Astrocyte (in vitro differentiated cells and primary cell): ENCODE results near the gene ERICH3.

Experiments used
- EZH2 ChIP-seq: IDR thresholded peaks from 2 replicates; pipeline ENCODE4 v1.6.1; 2012; ENCODE audit warnings: mild to moderate bottlenecking, low read length, inconsistent platforms; ENCODE audit not compliant: insufficient read depth
- TF ChIP-seq, protein P1 (sequence below): IDR thresholded peaks from 2 replicates; pipeline ENCODE4 v1.5.1; 2011; ENCODE audit warnings: low read depth, mild to moderate bottlenecking, inconsistent platforms, low read length, moderate library complexity; ENCODE audit not compliant: insufficient read depth

DNA sequence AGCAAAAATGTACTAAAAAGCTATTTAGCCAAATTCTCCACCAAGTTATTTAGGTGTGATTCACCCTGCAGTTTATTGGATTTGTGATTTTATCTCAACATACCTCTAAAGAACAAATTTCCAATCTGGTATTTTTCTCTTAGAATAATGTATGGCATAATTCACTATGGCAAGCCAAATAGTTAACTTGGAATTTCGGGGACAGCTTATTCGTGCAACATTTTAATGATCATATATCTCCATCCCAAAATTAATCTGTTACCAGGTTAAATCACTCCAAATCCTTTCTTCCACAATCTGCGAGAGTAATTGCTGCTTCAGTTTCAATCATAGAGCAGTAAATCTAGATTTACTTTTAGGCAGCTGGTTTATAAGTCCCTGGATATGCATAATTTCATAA is 53.4 kb downstream of the ERICH3 start:
- TF ChIP-seq, protein P1, sequence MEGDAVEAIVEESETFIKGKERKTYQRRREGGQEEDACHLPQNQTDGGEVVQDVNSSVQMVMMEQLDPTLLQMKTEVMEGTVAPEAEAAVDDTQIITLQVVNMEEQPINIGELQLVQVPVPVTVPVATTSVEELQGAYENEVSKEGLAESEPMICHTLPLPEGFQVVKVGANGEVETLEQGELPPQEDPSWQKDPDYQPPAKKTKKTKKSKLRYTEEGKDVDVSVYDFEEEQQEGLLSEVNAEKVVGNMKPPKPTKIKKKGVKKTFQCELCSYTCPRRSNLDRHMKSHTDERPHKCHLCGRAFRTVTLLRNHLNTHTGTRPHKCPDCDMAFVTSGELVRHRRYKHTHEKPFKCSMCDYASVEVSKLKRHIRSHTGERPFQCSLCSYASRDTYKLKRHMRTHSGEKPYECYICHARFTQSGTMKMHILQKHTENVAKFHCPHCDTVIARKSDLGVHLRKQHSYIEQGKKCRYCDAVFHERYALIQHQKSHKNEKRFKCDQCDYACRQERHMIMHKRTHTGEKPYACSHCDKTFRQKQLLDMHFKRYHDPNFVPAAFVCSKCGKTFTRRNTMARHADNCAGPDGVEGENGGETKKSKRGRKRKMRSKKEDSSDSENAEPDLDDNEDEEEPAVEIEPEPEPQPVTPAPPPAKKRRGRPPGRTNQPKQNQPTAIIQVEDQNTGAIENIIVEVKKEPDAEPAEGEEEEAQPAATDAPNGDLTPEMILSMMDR: no peak
- no peak for TF ChIP-seq EZH2
